ENCODE results near the gene CACNA1C. TPM values are rescaled to one million over a fixed set of nuclear protein-coding genes. Genes with fewer than 3 reads are reported as not detected.

Gene CACNA1C
- total and polyA plus RNA-seq, 2 of the 4 experiments (the other 2 are of a cell fraction): 1.6 to 2.6 TPM

GRCh38 chr12:2242816-2243215 lies 190.0 kb downstream of the CACNA1C start:
- Histone ChIP-seq H3K27ac (ENCODE audit: insufficient read depth, low read length) (no peak overlapping the region), H2AK5ac (ENCODE audit: low read depth, low read length) (peak overlapping the region; percentile 81), H4K91ac (ENCODE audit: insufficient read depth, low read depth, low read length) (no peak overlapping the region; the same call in 1 of the 2 replicates), H4K5ac (ENCODE audit: low read depth, low read length) (peak overlapping the region; percentile 26; the same call in 1 of the 2 replicates), H2AK9ac (replicated peaks; ENCODE audit: low read depth, low read length, poor library complexity) (no peak overlapping the region), H3K9ac (ENCODE audit: low read depth, low read length) (no peak overlapping the region), H3K27me3 (ENCODE audit: control insufficient read depth, insufficient read depth, low read length) (no peaks in the 10 kb centered on the region), H2BK120ac (ENCODE audit: low read depth, low read length) (peak overlapping the region; percentile 93), H2AFZ (replicated peaks; ENCODE audit: low read length, poor library complexity) (no peak overlapping the region), H2BK5ac (ENCODE audit: low read depth, low read length, poor library complexity, severe bottlenecking) (peak overlapping the region; percentile 90), H3K4ac (ENCODE audit: low read depth, low read length) (peak overlapping the region; percentile 88; the same call in 1 of the 2 replicates), H3K4me1 (ENCODE audit: control insufficient read depth, insufficient read depth, low read length) (peaks cover 34% of the 10 kb centered on the region), H3K4me2 (ENCODE audit: low read depth, low read length) (no peak overlapping the region), H3K9me1 (ENCODE audit: insufficient read depth, low read length) (peaks cover 27% of the 10 kb centered on the region), H3K23ac (ENCODE audit: low read depth, low read length) (peak overlapping the region; percentile 1; the same call in 1 of the 2 replicates), H3K9me3 (ENCODE audit: control insufficient read depth, insufficient read depth, low read length) (no peaks in the 10 kb centered on the region), H3K79me1 (ENCODE audit: low read depth in 1 of 2, low read length in 2 of 2) (peaks cover 0 to 33% of the 10 kb centered on the region in 2 experiments; a peak in 3 of 4 replicates), H3K4me3 (ENCODE audit: insufficient read depth, low read depth, low read length) (no peak overlapping the region), H4K20me1 (ENCODE audit: insufficient read depth, low read length) (0 out of 2 replicates have a peak, but pooled peaks cover 3% of the 10 kb centered on the region), H2BK15ac (ENCODE audit: low read depth, low read length) (peak overlapping the region; percentile 59; the same call in 2 of the 3 replicates), H3K56ac (ENCODE audit: extremely low read depth, insufficient read depth, low read length) (no peak overlapping the region), H3K36me3 (ENCODE audit: control insufficient read depth, insufficient read depth, low read length) (no peaks in the 10 kb centered on the region), H2BK20ac (ENCODE audit: low read depth, low read length) (peak overlapping the region; percentile 82; the same call in 1 of the 2 replicates), H3K18ac (ENCODE audit: low read depth, low read length) (peak overlapping the region; percentile 93), H3K14ac (replicated peaks; ENCODE audit: low read depth, low read length) (peak overlapping the region; percentile 77; the same call in 1 of the 2 replicates), H4K8ac (ENCODE audit: low read depth in 2 of 2, low read length in 2 of 2) (0 out of 4 replicates have a peak overlapping the region, but pooled peaks of 1 of the 2 experiments have one; percentile 9)
- intact Hi-C loops (cut with micrococcal nuclease): no loop called here
- ATAC-seq (ENCODE audit: low read depth) (no peak), DNase-seq (no peak)
- in situ Hi-C loops (cut with MboI; ENCODE audit: low sequenced_read_pairs): no loop called here
- no CpG with 5 or more reads among the region's 3 CpGs for WGBS, 2 experiments (ENCODE audit: extremely low coverage in 2 of 2, insufficient read length in 1 of 2)
- CTCF ChIA-PET: no interaction called here
- POLR2A ChIA-PET (ENCODE audit: unreplicated experiment): no interaction called here
- no peak for TF ChIP-seq POLR2A (IDR thresholded peaks at IDR 0.05; ENCODE audit: low read depth, low read length)
- TF ChIP-seq USF2 (IDR thresholded peaks at IDR 0.05; ENCODE audit: low read depth, low read length): no peak
- no peak for TF ChIP-seq CEBPB (IDR thresholded peaks at IDR 0.05; ENCODE audit: low read depth, low read length)
- BruUV-seq (replicated peaks): no TSS peak
- dilution Hi-C loops (cut with HindIII; ENCODE audit: low sequenced_read_pairs, unreplicated experiment): no loop called here

Data from IMR-90 (cell line).